Neutrophil (primary cell): ENCODE data around the gene CHD1L.

Source experiments
- H3K27ac ChIP-seq: fragments of 200-600 bp; sonication (generic); 2 replicates; pipeline ENCODE4 v1.5.1; 2016; ENCODE audit warnings: mild to moderate bottlenecking, moderate library complexity
- H3K27me3 ChIP-seq: fragments of 200-600 bp; sonication (generic); 2 replicates; pipeline ENCODE4 v1.6.0; 2016; ENCODE audit warnings: mild to moderate bottlenecking
- H3K36me3 ChIP-seq: fragments of 200-600 bp; sonication (generic); 2 replicates; pipeline ENCODE4 v1.5.1; 2017
- H3K4me1 ChIP-seq, 2 experiments: fragments of 200-600 bp in 1 of 2; sonication (generic) in 1 of 2; 1 replicate in 1 of 2; 2 replicates in 1 of 2; pipeline versions ENCODE4 v1.5.1 to v1.6.1; 2013 to 2016; ENCODE audit warnings: low read depth in 1 of 2, low read length in 1 of 2, mild to moderate bottlenecking in 1 of 2, moderate library complexity in 1 of 2; ENCODE audit not compliant: control insufficient read depth in 1 of 2, insufficient read depth in 1 of 2
- H3K4me3 ChIP-seq, 2 experiments: fragments of 200-600 bp in 1 of 2; sonication (generic) in 1 of 2; 1 replicate in 1 of 2; 2 replicates in 1 of 2; pipeline ENCODE4 v1.5.1; 2013 to 2016; ENCODE audit warnings: low read depth in 1 of 2, low read length in 1 of 2, mild to moderate bottlenecking in 1 of 2, moderate library complexity in 1 of 2
- H3K9me3 ChIP-seq: fragments of 200-600 bp; sonication (generic); 2 replicates; pipeline ENCODE4 v1.5.1; 2016
- TF ChIP-seq, protein P1 (sequence below): fragments of 200-600 bp; sonication (generic); IDR thresholded peaks from 2 replicates; pipeline ENCODE4 v1.5.1; 2016; ENCODE audit warnings: antibody characterized with exemption

CHD1L gene

GRCh38 chr1:147246044-147246690 is 3.7 kb downstream of the CHD1L start:
- no peak overlapping the region for H3K4me3 ChIP-seq
- no peaks in the 10 kb centered on the region for H3K27me3 ChIP-seq
- no peaks in the 10 kb centered on the region for H3K9me3 ChIP-seq
- no peak overlapping the region for H3K27ac ChIP-seq
- peaks cover 28 to 30% of the 10 kb centered on the region in 2 experiments for H3K4me1 ChIP-seq
- H3K36me3 ChIP-seq, result no peaks in the 10 kb centered on the region
- TF ChIP-seq, protein P1, sequence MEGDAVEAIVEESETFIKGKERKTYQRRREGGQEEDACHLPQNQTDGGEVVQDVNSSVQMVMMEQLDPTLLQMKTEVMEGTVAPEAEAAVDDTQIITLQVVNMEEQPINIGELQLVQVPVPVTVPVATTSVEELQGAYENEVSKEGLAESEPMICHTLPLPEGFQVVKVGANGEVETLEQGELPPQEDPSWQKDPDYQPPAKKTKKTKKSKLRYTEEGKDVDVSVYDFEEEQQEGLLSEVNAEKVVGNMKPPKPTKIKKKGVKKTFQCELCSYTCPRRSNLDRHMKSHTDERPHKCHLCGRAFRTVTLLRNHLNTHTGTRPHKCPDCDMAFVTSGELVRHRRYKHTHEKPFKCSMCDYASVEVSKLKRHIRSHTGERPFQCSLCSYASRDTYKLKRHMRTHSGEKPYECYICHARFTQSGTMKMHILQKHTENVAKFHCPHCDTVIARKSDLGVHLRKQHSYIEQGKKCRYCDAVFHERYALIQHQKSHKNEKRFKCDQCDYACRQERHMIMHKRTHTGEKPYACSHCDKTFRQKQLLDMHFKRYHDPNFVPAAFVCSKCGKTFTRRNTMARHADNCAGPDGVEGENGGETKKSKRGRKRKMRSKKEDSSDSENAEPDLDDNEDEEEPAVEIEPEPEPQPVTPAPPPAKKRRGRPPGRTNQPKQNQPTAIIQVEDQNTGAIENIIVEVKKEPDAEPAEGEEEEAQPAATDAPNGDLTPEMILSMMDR, result no peak

GRCh38 chr1:147246910-147247655 is 4.6 kb downstream of the CHD1L start:
- H3K27ac ChIP-seq, result peak overlapping the region; percentile 55
- H3K36me3 ChIP-seq, result no peaks in the 10 kb centered on the region
- TF ChIP-seq, protein P1, result no peak
- no peaks in the 10 kb centered on the region for H3K27me3 ChIP-seq
- peaks cover 25 to 28% of the 10 kb centered on the region in 2 experiments for H3K4me1 ChIP-seq
- no peaks in the 10 kb centered on the region for H3K9me3 ChIP-seq
- H3K4me3 ChIP-seq, result no peak overlapping the region

- Histone ChIP-seq H3K4me3 (no peak overlapping the region), H3K4me1 (peaks cover 22 to 23% of the 10 kb centered on the region in 2 experiments), H3K36me3 (no peaks in the 10 kb centered on the region), H3K27ac (peak overlapping the region; percentile 55), H3K9me3 (no peaks in the 10 kb centered on the region), H3K27me3 (no peaks in the 10 kb centered on the region)
- TF ChIP-seq, protein P1, result no peak
These were observed 5.3 kb downstream of the CHD1L start for GRCh38 chr1:147247656-147248238.

DNA sequence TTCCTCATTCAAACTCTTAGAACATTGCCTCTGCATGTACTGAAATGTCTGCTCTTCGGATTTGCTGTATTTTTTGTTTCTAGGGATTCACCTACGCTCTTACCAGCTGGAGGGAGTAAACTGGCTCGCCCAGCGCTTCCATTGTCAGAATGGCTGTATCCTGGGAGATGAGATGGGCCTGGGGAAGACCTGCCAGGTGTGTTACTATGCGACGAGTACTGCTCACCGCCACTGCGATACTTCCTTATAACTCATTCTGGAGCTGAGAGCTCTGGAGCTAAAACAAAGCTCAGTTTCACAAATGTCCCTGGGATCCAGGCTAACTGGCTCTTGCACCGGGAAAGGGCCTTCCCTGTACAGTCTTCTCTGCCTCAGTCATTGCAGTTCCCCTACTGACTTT is 10.1 kb downstream of the CHD1L start:
- no peaks in the 10 kb centered on the region for H3K36me3 ChIP-seq
- H3K4me1 ChIP-seq, result peaks cover 3% of the 10 kb centered on the region in 2 experiments
- TF ChIP-seq, protein P1, result no peak

GRCh38 chr1:147260956-147261355 is 18.5 kb downstream of the CHD1L start:
- H3K27me3 ChIP-seq, result no peaks in the 10 kb centered on the region
- no peak overlapping the region for H3K27ac ChIP-seq
- H3K4me3 ChIP-seq, result no peak overlapping the region
- no peaks in the 10 kb centered on the region for H3K9me3 ChIP-seq
- peaks cover 33% of the 10 kb centered on the region for H3K36me3 ChIP-seq
- no peaks in the 10 kb centered on the region for H3K4me1 ChIP-seq
- TF ChIP-seq, protein P1, result no peak

More for the DNA sequence above, 10.1 kb downstream of the CHD1L start:
- Histone ChIP-seq H3K27me3 (no peaks in the 10 kb centered on the region), H3K9me3 (no peaks in the 10 kb centered on the region), H3K4me3 (no peak overlapping the region), H3K27ac (no peak overlapping the region)
